Peyer's patch (tissue), 4 donors: ENCODE data around the gene BCAS3. TPM values are rescaled to one million over a fixed set of nuclear protein-coding genes. Genes with fewer than 3 reads are reported as not detected.
A peak's percentile ranks its signal among the peaks of the same experiment; 100 is the strongest.
"Not testable (repeated sequence)": the region's sequence is repeated elsewhere in the genome, so short reads cannot be mapped to it uniquely, and the experiment has no call there.

Source experiments
- DNase-seq, 3 donors: peaks; one replicate each; pipeline ENCODE4 v3.0.0-alpha.2; 2017 to 2019
- H3K27ac ChIP-seq, 4 donors: fragments of 200-600 bp; sonication (generic); one replicate each; pipeline ENCODE4 v1.5.1; 2016 to 2019
- H3K27me3 ChIP-seq, 2 donors: fragments of 200-600 bp; sonication (generic); one replicate each; pipeline ENCODE4 v1.5.1; 2019
- H3K36me3 ChIP-seq, 3 donors: fragments of 200-600 bp; sonication (generic); one replicate each; pipeline ENCODE4 v1.5.1; 2016 to 2019
- H3K4me1 ChIP-seq, 4 donors: fragments of 200-600 bp; sonication (generic); one replicate each; pipeline ENCODE4 v1.5.1; 2016 to 2019
- H3K4me3 ChIP-seq, 4 donors: fragments of 200-600 bp; sonication (generic); 1 replicate in 3 of 4; 2 replicates in 1 of 4; pipeline ENCODE4 v1.5.1; 2016 to 2019; ENCODE audit warnings: mild to moderate bottlenecking in 1 of 4
- H3K9me3 ChIP-seq, 4 donors: fragments of 200-600 bp; sonication (generic); one replicate each; pipeline ENCODE4 v1.5.1; 2016 to 2019; ENCODE audit warnings: mild to moderate bottlenecking in 1 of 4
- CTCF ChIP-seq, 6 experiments: fragments of 450-650 bp in 4 of 6; fragments of 200-600 bp in 2 of 6; sonication (generic) in 1 of 6; IDR thresholded peaks; one replicate each; pipeline ENCODE4 v1.5.1; 2017 to 2019; ENCODE audit warnings: antibody characterized with exemption in 6 of 6, mild to moderate bottlenecking in 3 of 6, moderate library complexity in 1 of 6
- POLR2A ChIP-seq, 2 donors: fragments of 450-650 bp; IDR thresholded peaks; one replicate each; pipeline ENCODE4 v1.5.1; 2017; ENCODE audit warnings: antibody characterized with exemption in 2 of 2, mild to moderate bottlenecking in 2 of 2, moderate library complexity in 2 of 2
- total RNA-seq, 4 donors: library from RNA; depleted of rRNA; stranded (reverse); fragments of >200 nt; gene quantifications; one replicate each; pipeline ENCODE4 v1.1.0, GENCODE V29; 2016

The BCAS3 gene
- total RNA-seq, 4 donors from 2014 or later: 25.7 to 109 (median 57.1) TPM

DNA sequence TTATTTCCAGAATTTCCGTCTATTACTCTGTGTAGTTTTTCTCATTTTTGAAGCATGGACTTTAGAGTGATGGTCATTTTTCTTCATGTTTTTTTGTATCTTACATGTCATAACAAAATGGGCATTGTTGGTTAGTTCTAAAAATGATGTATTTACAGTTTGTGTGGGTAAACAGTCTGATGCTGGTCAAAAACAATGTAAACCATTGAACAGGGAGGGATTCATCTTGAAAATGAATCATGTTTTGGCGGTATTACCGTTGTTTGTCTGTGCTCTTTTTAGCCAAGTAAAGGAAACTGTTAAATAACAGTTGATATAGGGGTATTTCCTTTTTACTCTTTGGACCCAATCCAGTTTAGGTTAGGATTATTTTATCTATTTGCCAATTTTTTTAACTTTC, 315.8 kb downstream of the BCAS3 start:
- H3K36me3 ChIP-seq: no peaks in the 10 kb centered on the region
- H3K27me3 ChIP-seq: no peaks in the 10 kb centered on the region
- H3K4me1 ChIP-seq: no peaks in the 10 kb centered on the region
- TF ChIP-seq POLR2A (IDR thresholded peaks at IDR 0.05): no peak
- TF ChIP-seq CTCF (IDR thresholded peaks at IDR 0.05): no peak
- DNase-seq: no peak
- no peak overlapping the region for H3K4me3 ChIP-seq
- H3K9me3 ChIP-seq: peaks cover 0 to 4% (median 0%) of the 10 kb centered on the region in 4 donors
- H3K27ac ChIP-seq: no peak overlapping the region

GRCh38 chr17:60995680-60996079, 318.0 kb downstream of the BCAS3 start:
- no peak overlapping the region for H3K4me3 ChIP-seq
- H3K9me3 ChIP-seq: peaks cover 0 to 4% (median 0%) of the 10 kb centered on the region in 4 donors
- no peaks in the 10 kb centered on the region for H3K4me1 ChIP-seq
- no peaks in the 10 kb centered on the region for H3K27me3 ChIP-seq
- no peak for TF ChIP-seq CTCF (IDR thresholded peaks at IDR 0.05)
- no peak for TF ChIP-seq POLR2A (IDR thresholded peaks at IDR 0.05)
- H3K27ac ChIP-seq: no peak overlapping the region
- no peaks in the 10 kb centered on the region for H3K36me3 ChIP-seq
- no peak for DNase-seq

DNA sequence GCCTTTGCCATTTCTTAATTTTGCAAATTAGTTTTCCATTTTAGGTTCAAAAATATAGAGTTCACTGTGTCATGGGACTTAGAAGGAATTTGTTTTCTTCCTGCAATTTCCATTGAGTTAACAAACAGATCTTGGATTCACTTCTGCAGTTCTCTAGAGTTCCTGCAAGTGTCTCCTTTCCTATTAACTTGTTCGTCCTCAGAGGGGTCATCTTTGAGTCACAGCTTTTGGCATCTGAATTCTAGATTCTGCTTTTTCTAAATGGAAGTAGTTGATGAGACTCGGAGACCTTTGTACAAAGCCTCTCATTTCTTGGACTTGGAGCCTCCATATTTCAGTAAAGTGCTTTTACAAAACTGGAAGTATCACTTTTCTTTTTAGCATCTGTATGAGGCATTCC, 323.3 kb downstream of the BCAS3 start:
- Histone ChIP-seq H3K9me3 (peaks cover 0 to 4% (median 0%) of the 10 kb centered on the region in 4 donors), H3K36me3 (no peaks in the 10 kb centered on the region), H3K27me3 (no peaks in the 10 kb centered on the region), H3K4me1 (no peaks in the 10 kb centered on the region), H3K4me3 (no peak overlapping the region), H3K27ac (no peak overlapping the region)
- no peak for DNase-seq
- no peak for TF ChIP-seq POLR2A (IDR thresholded peaks at IDR 0.05)
- peak in 1 of 6 experiments; percentile 29 for TF ChIP-seq CTCF (IDR thresholded peaks at IDR 0.05)

GRCh38 chr17:61002316-61002736, 324.7 kb downstream of the BCAS3 start:
- TF ChIP-seq POLR2A (IDR thresholded peaks at IDR 0.05) (no peak), CTCF (IDR thresholded peaks at IDR 0.05) (peak; percentile 13 to 53 (median 50))
- Histone ChIP-seq H3K27ac (no peak overlapping the region), H3K4me1 (no peaks in the 10 kb centered on the region), H3K9me3 (peaks cover 0 to 4% (median 0%) of the 10 kb centered on the region in 4 donors), H3K4me3 (no peak overlapping the region), H3K36me3 (no peaks in the 10 kb centered on the region), H3K27me3 (no peaks in the 10 kb centered on the region)
- DNase-seq: no peak

DNA sequence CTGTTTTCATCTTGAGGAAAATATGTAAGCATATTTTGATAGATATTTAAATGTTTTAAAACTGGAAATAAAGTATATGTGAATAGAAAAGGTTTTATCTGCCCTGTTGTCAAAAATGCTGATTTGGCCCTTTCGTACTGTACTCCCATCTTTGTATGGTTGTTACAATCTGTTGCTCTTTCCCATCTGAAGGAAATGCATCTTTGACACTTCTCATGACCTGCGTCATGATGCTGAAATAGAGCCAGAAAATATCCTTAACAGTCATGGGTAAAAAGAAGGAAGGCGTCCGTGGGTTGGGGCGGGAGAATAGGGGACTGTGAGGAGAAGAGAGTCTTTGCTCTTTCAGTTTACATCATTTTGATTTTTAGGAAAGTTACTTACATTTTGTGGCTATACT, 327.7 kb downstream of the BCAS3 start:
- no peak for DNase-seq
- H3K4me3 ChIP-seq: no peak overlapping the region
- no peaks in the 10 kb centered on the region for H3K36me3 ChIP-seq
- H3K27ac ChIP-seq: no peak overlapping the region
- TF ChIP-seq CTCF (IDR thresholded peaks at IDR 0.05): no peak
- no peak for TF ChIP-seq POLR2A (IDR thresholded peaks at IDR 0.05)
- H3K27me3 ChIP-seq: no peaks in the 10 kb centered on the region
- H3K4me1 ChIP-seq: peaks cover 0 to 5% (median 0%) of the 10 kb centered on the region in 4 donors
- H3K9me3 ChIP-seq: no peaks in the 10 kb centered on the region

DNA sequence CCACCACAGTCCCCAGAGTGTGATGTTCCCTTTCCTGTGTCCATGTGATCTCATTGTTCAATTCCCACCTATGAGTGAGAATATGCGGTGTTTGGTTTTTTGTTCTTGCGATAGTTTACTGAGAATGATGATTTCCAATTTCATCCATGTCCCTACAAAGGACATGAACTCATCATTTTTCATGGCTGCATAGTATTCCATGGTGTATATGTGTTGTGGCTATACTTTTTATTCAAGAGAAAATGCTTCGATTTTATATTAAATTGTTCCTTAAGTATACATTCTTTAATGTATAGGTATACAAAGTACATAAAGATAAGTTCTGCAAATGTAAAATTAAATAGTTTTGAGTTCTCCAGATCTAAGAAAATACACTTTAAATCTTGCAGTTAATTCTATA, 328.3 kb downstream of the BCAS3 start:
- H3K27ac ChIP-seq, H3K4me1 ChIP-seq, H3K4me3 ChIP-seq, H3K9me3 ChIP-seq, H3K36me3 ChIP-seq, DNase-seq, H3K27me3 ChIP-seq: not testable (repeated sequence)
